ENCODE results near the gene SLC15A1. TPM values are rescaled to one million over a fixed set of nuclear protein-coding genes. Genes with fewer than 3 reads are reported as not detected.

SLC15A1 gene
- total RNA-seq, 2 donors from 2014 or later, result 0.53 to 0.81 TPM

DNA sequence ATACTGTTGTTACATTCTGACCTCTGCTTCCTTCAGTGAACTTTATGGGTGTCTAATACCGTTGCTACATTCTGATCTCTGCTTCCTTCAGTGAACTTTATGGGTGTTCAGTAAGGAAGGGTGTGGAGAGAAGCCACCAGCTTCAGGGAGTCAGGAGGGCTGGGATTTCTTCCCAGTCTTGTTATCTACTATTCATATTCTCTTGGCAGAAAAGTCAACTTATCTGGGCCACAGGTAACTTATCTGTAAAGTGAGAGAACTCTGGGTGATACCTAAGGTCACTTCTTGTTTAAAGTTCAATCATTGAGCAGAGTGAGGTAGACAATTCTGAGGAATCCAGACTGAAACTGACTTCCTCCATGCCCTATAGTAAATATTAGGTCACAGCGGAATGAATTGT lies 104.3 kb downstream of the SLC15A1 start:
- no peak overlapping the region for H3K9ac ChIP-seq (ENCODE audit: extremely low read depth, low read length, poor library complexity, severe bottlenecking)
- WGBS, 2 experiments (ENCODE audit: insufficient coverage in 1 of 2, insufficient read length in 1 of 2), result 100% methylated on average over 2 of the region's 2 CpGs
- H3K9me3 Mint-ChIP-seq, result no peaks in the 10 kb centered on the region
- TF ChIP-seq, protein P1, sequence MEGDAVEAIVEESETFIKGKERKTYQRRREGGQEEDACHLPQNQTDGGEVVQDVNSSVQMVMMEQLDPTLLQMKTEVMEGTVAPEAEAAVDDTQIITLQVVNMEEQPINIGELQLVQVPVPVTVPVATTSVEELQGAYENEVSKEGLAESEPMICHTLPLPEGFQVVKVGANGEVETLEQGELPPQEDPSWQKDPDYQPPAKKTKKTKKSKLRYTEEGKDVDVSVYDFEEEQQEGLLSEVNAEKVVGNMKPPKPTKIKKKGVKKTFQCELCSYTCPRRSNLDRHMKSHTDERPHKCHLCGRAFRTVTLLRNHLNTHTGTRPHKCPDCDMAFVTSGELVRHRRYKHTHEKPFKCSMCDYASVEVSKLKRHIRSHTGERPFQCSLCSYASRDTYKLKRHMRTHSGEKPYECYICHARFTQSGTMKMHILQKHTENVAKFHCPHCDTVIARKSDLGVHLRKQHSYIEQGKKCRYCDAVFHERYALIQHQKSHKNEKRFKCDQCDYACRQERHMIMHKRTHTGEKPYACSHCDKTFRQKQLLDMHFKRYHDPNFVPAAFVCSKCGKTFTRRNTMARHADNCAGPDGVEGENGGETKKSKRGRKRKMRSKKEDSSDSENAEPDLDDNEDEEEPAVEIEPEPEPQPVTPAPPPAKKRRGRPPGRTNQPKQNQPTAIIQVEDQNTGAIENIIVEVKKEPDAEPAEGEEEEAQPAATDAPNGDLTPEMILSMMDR (conservative IDR thresholded peaks at IDR 0.05), result no peak
- no peaks in the 10 kb centered on the region for H3K9me3 ChIP-seq (ENCODE audit: control insufficient read depth, low read length)
- peaks cover 8% of the 10 kb centered on the region for H3K4me1 Mint-ChIP-seq
- H3K36me3 ChIP-seq (ENCODE audit: control insufficient read depth, insufficient read depth, low read length), result no peaks in the 10 kb centered on the region
- no peaks in the 10 kb centered on the region for H3K27me3 Mint-ChIP-seq (ENCODE audit: insufficient read depth)
- H3K27me3 ChIP-seq (ENCODE audit: control insufficient read depth, insufficient read depth, low read length, poor library complexity, severe bottlenecking), result no peaks in the 10 kb centered on the region
- no peak overlapping the region for H3K4me3 ChIP-seq (ENCODE audit: low read length)
- H3K27ac ChIP-seq (ENCODE audit: low read depth, low read length), result no peak overlapping the region
- no peak overlapping the region for H3K4me3 Mint-ChIP-seq
- no peak overlapping the region for H3K27ac Mint-ChIP-seq
- no peak for DNase-seq
- H3K4me1 ChIP-seq (ENCODE audit: control insufficient read depth, insufficient read depth, low read length), result no peaks in the 10 kb centered on the region
- H3K36me3 Mint-ChIP-seq (ENCODE audit: low read depth), result no peaks in the 10 kb centered on the region

DNA sequence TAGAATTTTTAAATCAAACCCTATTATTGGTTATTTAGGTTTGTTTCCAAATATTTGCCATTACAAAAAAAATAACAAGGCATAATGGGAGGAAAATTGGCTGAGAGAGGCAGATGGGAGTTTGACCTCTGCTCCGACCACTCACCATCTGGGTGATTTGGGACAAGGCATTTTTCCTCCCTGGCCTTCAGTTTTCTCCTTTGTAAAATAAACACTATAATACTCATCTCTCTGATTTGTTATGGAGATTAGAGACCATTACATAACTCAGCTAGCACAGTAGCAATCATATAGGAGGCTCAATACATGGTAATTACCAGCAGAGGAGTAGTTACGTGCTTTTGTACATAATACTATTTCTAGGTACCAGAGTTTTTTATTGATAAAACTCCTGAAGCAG lies 105.4 kb downstream of the SLC15A1 start:
- H3K27ac Mint-ChIP-seq, result no peak overlapping the region
- WGBS, 2 experiments (ENCODE audit: insufficient coverage in 1 of 2, insufficient read length in 1 of 2), result 97% methylated on average over 2 of the region's 2 CpGs; no CpG with 5 or more reads in 1 of the 2 experiments
- no peaks in the 10 kb centered on the region for H3K27me3 ChIP-seq (ENCODE audit: control insufficient read depth, insufficient read depth, low read length, poor library complexity, severe bottlenecking)
- H3K4me1 ChIP-seq (ENCODE audit: control insufficient read depth, insufficient read depth, low read length), result no peaks in the 10 kb centered on the region
- DNase-seq, result no peak
- H3K27me3 Mint-ChIP-seq (ENCODE audit: insufficient read depth), result no peaks in the 10 kb centered on the region
- H3K9me3 ChIP-seq (ENCODE audit: control insufficient read depth, low read length), result no peaks in the 10 kb centered on the region
- no peaks in the 10 kb centered on the region for H3K9me3 Mint-ChIP-seq
- no peak overlapping the region for H3K9ac ChIP-seq (ENCODE audit: extremely low read depth, low read length, poor library complexity, severe bottlenecking)
- TF ChIP-seq, protein P1 (conservative IDR thresholded peaks at IDR 0.05), result no peak
- no peak overlapping the region for H3K4me3 ChIP-seq (ENCODE audit: low read length)
- H3K4me1 Mint-ChIP-seq, result peaks cover 8% of the 10 kb centered on the region
- H3K36me3 ChIP-seq (ENCODE audit: control insufficient read depth, insufficient read depth, low read length), result no peaks in the 10 kb centered on the region
- no peaks in the 10 kb centered on the region for H3K36me3 Mint-ChIP-seq (ENCODE audit: low read depth)
- no peak overlapping the region for H3K4me3 Mint-ChIP-seq
- no peak overlapping the region for H3K27ac ChIP-seq (ENCODE audit: low read depth, low read length)

DNA sequence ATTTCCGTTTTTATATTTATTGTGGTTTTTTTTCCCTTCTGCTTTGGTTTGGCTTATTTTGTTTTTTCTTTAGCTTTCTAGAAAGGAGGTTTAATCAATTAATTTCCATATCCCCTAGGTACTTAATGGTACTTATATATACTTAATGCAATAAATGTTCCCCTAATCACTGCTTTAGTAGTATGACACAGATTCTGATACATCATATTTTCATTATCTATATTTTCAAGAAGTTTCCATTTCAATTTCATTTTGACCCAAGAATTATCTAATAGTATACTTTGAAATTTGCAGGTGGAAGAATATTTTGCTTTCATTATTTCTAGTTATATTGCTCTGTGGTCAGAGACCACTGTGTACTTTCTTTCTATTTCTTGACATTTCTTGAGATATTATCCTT lies 109.0 kb downstream of the SLC15A1 start:
- WGBS, 2 experiments (ENCODE audit: insufficient coverage in 1 of 2, insufficient read length in 1 of 2), result no CpG with 5 or more reads among the region's 1 CpG
- no peak for DNase-seq
- Mint-ChIP-seq H3K4me1 (peaks cover 5% of the 10 kb centered on the region), H3K27ac (no peak overlapping the region), H3K4me3 (no peak overlapping the region), H3K9me3 (no peaks in the 10 kb centered on the region), H3K27me3 (ENCODE audit: insufficient read depth) (no peaks in the 10 kb centered on the region), H3K36me3 (ENCODE audit: low read depth) (no peaks in the 10 kb centered on the region)
- H3K4me1 ChIP-seq (ENCODE audit: control insufficient read depth, insufficient read depth, low read length), result no peaks in the 10 kb centered on the region
- TF ChIP-seq, protein P1 (conservative IDR thresholded peaks at IDR 0.05), result no peak
- H3K4me3 ChIP-seq (ENCODE audit: low read length), result no peak overlapping the region
- H3K9ac ChIP-seq (ENCODE audit: extremely low read depth, low read length, poor library complexity, severe bottlenecking), result no peak overlapping the region
- H3K27me3 ChIP-seq (ENCODE audit: control insufficient read depth, insufficient read depth, low read length, poor library complexity, severe bottlenecking), result no peaks in the 10 kb centered on the region
- H3K9me3 ChIP-seq (ENCODE audit: control insufficient read depth, low read length), result no peaks in the 10 kb centered on the region
- H3K27ac ChIP-seq (ENCODE audit: low read depth, low read length), result no peak overlapping the region
- H3K36me3 ChIP-seq (ENCODE audit: control insufficient read depth, insufficient read depth, low read length), result no peaks in the 10 kb centered on the region
